ENCODE data around the gene COL12A1. TPM values are rescaled to one million over a fixed set of nuclear protein-coding genes. Genes with fewer than 3 reads are reported as not detected.

Gene COL12A1
- total and polyA plus RNA-seq, 2 donors (not counting 3 experiments of a cell fraction or from before 2014, with no cell fraction given) = 48.5 to 89.1 TPM

DNA sequence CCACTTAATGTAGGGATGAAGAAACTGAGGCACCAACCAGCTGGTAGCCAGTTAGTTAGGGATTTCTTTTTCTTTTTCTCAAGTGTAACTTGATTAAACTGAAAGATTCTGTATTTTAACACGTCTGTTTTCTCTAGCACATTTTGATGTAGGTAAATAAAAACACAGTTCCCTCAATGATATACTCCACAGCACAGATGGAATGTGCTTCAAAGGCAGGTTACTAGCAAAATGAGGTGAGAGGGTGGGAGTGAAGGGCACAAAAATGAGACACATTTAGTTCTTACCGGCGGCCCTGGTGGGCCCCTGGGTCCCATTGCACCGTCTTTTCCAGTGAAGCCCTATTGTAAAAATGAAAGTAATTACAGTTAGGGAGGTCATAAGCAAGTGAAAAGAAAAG is 108.9 kb downstream of the COL12A1 start:
- H3K4me3 ChIP-seq (replicated peaks in 1 of 3; ENCODE audit: insufficient read depth in 1 of 3, low read depth in 1 of 3, low read length in 3 of 3) = no peak overlapping the region
- CTCF ChIA-PET = no interaction called here
- H3K36me3 ChIP-seq (ENCODE audit: control insufficient read depth in 2 of 2, extremely low read depth in 1 of 2, insufficient read depth in 2 of 2, low read length in 2 of 2) = no peaks in the 10 kb centered on the region
- H3K9me1 ChIP-seq (replicated peaks; ENCODE audit: control insufficient read depth, extremely low read depth, insufficient read depth, low read length) = no peaks in the 10 kb centered on the region
- no peak for FAIRE-seq
- H3K27me3 ChIP-seq (ENCODE audit: control insufficient read depth in 2 of 2, insufficient read depth in 2 of 2, low read length in 2 of 2) = no peaks in the 10 kb centered on the region
- no peaks in the 10 kb centered on the region for H3K9me3 ChIP-seq (replicated peaks; ENCODE audit: control insufficient read depth, insufficient read depth, low read length)
- no peak overlapping the region for H3K9ac ChIP-seq (replicated peaks; ENCODE audit: extremely low read depth, insufficient read depth, low read length)
- H2AFZ ChIP-seq (ENCODE audit: low read depth, low read length) = no peak overlapping the region
- DNase-seq (ENCODE audit: low read depth, low spot score) = no peak
- TF ChIP-seq, protein P1, sequence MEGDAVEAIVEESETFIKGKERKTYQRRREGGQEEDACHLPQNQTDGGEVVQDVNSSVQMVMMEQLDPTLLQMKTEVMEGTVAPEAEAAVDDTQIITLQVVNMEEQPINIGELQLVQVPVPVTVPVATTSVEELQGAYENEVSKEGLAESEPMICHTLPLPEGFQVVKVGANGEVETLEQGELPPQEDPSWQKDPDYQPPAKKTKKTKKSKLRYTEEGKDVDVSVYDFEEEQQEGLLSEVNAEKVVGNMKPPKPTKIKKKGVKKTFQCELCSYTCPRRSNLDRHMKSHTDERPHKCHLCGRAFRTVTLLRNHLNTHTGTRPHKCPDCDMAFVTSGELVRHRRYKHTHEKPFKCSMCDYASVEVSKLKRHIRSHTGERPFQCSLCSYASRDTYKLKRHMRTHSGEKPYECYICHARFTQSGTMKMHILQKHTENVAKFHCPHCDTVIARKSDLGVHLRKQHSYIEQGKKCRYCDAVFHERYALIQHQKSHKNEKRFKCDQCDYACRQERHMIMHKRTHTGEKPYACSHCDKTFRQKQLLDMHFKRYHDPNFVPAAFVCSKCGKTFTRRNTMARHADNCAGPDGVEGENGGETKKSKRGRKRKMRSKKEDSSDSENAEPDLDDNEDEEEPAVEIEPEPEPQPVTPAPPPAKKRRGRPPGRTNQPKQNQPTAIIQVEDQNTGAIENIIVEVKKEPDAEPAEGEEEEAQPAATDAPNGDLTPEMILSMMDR (IDR thresholded peaks at IDR 0.05; ENCODE audit: extremely low read depth in 1 of 2, insufficient read depth in 1 of 2, low read depth in 1 of 2, low read length in 2 of 2) = no peak
- no peak for TF ChIP-seq GATA2 (IDR thresholded peaks at IDR 0.05; ENCODE audit: insufficient read depth, insufficient read length, low read depth, low read length)
- TF ChIP-seq POLR2AphosphoS5 (IDR thresholded peaks at IDR 0.05; ENCODE audit: insufficient read depth, low read depth, low read length) = no peak
- TF ChIP-seq JUN (IDR thresholded peaks at IDR 0.05; ENCODE audit: borderline replicate concordance, insufficient read depth, insufficient read length, low read depth) = no peak
- no peak for TF ChIP-seq EZH2 (IDR thresholded peaks at IDR 0.05; ENCODE audit: borderline replicate concordance, low read depth, low read length, severe bottlenecking)
- TF ChIP-seq MYC (IDR thresholded peaks at IDR 0.05; ENCODE audit: low read depth, low read length) = no peak
- TF ChIP-seq FOS (IDR thresholded peaks at IDR 0.05; ENCODE audit: borderline replicate concordance, insufficient read depth, low read length) = no peak
- no peak for TF ChIP-seq POLR2A (IDR thresholded peaks at IDR 0.05; ENCODE audit: low read depth, low read length)
- TF ChIP-seq, protein P2, sequence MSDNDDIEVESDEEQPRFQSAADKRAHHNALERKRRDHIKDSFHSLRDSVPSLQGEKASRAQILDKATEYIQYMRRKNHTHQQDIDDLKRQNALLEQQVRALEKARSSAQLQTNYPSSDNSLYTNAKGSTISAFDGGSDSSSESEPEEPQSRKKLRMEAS (IDR thresholded peaks at IDR 0.05; ENCODE audit: insufficient read depth, insufficient read length) = no peak
- POLR2A ChIA-PET = no interaction called here
- H3K27ac ChIP-seq (ENCODE audit: insufficient read depth, low read depth, low read length) = no peak overlapping the region
- H3K4me2 ChIP-seq (ENCODE audit: insufficient read depth, low read length) = no peak overlapping the region
- H4K20me1 ChIP-seq (replicated peaks; ENCODE audit: control insufficient read depth, extremely low read depth, insufficient read depth, low read length) = no peaks in the 10 kb centered on the region
- dilution Hi-C loops (cut with MboI; ENCODE audit: extremely low pct_ligation_motif_present, low sequenced_read_pairs) (no loop called here), intact Hi-C loops (cut with micrococcal nuclease) (no loop called here)
- H3K79me2 ChIP-seq (ENCODE audit: control insufficient read depth, insufficient read depth, low read length) = no peaks in the 10 kb centered on the region
- peaks cover 24% of the 10 kb centered on the region for H3K4me1 ChIP-seq (ENCODE audit: control insufficient read depth, extremely low read depth, insufficient read depth, low read length)
- no TSS peak for BruUV-seq (replicated peaks)

Measured in endothelial cell of umbilical vein (primary cell).